Endometrium (tissue), 2 donors: ENCODE measurements around the gene DNAH3.
"Not testable (repeated sequence)": the region's sequence is repeated elsewhere in the genome, so short reads cannot be mapped to it uniquely, and the experiment has no call there.

Experiments
- FAIRE-seq: peaks from 2 replicates; lab custom pipeline; 2012; peaks lifted over from hg19 to GRCh38; lab: Jason Lieb, UNC
- donor health status: control.
- donor health status: control.

DNAH3 gene

GRCh38 chr16:21128991-21129390, 21.7 kb downstream of the DNAH3 start:
- FAIRE-seq: no peak

GRCh38 chr16:21126518-21126917, 24.1 kb downstream of the DNAH3 start:
- FAIRE-seq: no peak

DNA sequence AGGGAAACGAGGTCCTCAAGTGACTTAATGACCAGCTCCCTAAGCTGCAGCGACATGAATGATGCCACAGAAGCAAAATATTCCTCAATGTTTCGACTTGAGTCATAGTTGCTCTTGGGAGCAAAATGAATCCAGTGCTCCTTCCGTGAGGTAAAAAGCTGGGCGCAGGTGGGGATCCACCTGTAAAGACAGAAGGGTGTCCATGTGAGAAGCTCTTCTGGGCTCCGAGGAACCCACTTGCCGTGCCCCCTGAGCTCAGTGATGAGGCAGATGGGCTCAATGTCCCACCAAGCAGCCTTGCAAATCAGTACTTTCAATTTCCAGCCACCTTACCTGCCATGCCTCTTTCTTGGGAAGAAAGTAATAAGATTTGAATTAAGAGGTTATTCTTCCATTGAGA, 25.5 kb downstream of the DNAH3 start:
- FAIRE-seq: no peak

DNA sequence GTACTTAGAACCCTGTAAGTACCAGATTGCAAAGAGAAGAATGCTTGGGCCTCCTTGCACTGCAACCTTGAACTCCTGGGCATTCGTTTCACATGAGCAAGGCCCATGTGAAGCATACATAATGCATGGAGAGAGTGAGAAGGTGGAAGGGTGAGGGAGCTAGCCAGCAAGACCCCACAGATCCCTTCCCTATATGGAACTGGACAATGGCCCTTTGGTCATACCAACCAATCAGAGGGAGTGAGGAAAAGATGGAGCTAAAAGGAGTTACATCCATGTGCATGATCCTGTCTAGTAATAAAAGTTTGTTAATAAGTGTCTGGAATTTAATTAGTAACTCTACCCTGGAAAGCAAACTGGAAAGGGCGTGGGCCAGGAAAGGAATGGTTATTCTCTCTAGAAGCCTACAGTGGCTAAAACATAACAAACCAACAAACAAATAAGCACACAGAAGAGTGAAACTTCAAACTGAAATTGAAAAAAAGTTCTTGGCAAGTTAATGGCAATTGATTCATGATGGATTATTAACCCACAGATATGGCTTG, 29.6 kb downstream of the DNAH3 start:
- FAIRE-seq: no peak

DNA sequence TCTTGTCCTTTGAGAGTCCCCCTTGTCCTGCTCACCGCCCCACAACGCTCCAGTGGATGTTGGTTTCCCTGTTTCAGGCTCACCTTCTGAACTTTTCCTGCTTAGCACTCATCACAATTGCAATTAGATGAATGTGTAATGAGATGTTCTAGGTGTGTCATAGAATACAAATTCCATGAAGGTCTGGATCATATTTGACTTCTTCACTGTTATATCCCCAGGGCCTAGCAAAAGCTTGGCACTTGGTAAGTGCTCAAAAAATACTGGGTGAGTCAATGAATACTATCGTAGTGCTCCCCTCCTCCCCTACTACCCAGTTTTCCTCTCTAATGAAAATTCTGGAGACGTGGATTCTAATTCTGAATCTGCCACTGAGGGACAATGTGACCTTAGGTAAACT, 33.1 kb downstream of the DNAH3 start:
- no peak for FAIRE-seq

DNA sequence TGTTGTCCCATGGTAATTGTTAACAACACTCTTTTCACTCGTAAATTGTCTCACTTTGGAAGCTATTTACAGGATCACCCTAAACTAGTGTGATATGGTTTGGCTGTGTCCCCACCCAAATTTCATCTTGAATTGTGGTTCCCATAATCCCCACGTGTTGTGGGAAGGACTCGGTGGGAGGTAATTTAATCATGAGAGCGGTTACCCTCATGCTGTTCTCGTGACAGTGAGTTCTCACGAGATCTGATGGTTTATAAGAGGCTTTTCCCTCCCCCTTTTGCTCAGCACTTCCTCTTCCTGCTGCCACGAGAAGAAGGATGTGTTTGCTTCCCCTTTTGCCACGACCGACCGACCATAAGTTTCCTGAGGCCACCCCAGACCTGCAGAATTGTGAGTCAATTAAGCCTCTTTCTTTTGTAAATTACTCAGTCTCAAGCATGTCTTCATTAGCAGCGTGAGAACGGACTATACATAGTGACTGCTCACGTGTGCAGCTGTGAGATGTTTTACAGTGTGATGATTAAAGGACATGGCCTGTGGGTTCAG, 34.4 kb downstream of the DNAH3 start:
- no peak for FAIRE-seq

GRCh38 chr16:21115551-21115950, 35.1 kb downstream of the DNAH3 start:
- FAIRE-seq: not testable (repeated sequence)

DNA sequence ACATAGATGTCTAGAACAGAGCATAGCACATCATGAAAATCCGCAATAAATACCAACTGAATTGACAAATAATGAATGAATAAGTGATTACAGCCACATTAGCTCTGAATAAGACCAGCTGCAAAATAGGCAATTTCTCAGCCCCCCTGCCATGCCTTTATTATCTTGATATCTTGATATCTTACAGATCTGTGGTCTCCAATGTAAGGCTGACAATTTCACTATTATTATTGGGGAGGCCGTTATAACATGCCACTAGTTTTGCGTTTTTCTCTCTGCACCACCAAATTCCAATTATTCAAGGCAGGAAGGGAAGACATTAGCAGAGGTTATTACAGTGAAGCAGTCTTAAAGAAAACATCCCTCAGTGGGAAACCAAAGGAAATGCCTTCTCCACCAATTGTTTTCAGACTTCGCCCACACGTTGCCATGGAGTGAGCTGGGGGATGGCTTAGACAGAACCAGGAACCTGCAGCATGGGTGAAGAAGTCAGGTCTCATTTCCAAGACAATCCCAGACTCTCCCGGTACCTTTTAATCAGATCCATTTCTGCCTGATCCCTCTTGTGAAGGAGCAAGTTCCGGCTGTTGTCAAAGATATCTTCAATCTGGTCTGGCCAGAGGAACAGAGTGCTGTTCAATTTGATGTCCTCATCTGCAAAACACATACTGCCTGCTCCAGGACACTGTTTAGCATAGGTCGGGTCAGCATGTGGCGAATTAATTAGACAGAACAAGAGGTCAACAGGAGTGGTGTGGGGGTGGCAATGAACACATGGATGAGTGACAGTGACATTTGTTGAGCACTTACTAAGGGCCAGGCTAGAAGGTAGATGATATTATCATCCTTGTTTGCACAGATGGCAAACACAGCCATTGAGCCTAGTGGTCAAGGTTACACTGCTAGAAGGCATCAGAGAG, 46.4 kb downstream of the DNAH3 start:
- FAIRE-seq: no peak

DNA sequence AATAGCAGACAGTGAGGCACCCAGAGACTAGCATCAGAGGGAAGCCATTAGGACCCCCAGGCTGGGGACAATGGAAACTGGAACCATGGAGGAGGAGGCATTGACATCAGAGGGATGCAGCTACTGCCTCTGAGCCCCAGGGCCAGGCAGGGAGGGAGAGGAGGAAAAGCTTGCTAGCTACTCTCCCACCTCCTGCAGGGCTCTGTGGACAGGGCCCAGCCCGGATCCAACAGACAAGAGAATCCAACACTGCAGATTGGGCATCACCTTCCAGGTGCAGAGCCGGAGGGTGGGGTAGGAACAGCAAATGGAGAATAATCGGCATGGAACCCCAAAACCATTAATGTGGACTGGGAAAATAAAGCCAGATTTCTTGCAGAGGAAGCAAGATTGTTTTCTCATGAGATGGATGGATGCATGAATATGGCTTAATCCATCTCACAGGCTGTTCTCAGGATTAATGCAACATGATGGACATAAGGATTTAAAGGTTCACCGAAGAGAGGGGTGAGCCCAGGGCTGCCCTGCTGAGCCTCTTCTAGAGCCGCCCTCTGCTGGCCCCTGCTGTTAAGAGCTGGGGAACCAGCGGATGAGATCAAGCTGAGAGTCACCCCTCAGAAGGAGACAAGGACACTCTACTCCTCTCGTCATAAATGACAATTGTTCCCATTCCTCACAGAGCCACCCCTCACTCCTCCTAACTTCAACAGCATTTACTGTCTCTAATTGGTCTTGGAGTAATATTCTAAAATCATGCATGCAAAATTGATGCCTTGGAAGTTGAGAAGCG, 48.8 kb downstream of the DNAH3 start:
- FAIRE-seq: no peak

DNA sequence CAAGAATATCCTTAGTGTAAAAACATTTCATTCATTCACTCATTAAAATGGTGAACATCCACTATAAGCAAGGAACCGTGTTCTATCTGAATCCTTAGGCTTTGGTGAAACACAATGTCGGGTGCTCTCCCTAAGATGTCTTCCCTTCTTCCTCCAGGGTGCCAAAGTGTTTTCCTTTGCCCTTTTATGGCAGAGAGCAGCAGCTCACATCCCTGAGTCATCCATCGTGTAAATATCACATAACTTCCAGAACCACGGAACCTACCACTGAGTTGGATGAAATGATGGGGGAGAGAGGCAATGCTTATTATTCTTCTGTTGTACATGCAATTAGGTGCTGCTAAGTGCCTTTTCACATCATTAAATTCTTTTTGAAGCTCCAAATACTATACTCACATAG, 50.2 kb downstream of the DNAH3 start:
- FAIRE-seq: no peak

- FAIRE-seq: no peak
Measured at GRCh38 chr16:21097151-21097550, 53.5 kb downstream of the DNAH3 start.

DNA sequence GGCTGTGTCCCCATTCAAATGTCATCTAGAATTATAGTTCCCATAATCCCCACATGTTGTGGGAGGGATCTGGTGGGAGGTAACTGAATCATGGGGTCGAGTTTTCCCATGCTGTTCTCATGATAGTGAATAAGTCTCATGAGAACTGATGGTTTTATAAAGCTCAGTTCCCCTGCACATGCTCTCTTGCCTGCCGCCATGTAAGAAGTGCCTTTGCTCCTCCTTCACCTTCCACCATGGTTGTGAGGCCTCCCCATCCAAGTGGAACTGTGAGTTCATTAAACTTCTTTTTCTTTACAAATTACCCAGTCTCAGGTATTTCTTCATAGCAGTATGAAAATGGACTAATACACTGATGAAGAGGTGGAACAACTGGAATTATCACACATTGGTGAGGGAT, 55.9 kb downstream of the DNAH3 start:
- FAIRE-seq: not testable (repeated sequence)

- no peak for FAIRE-seq
Measured at GRCh38 chr16:21092951-21093350, 57.7 kb downstream of the DNAH3 start.

DNA sequence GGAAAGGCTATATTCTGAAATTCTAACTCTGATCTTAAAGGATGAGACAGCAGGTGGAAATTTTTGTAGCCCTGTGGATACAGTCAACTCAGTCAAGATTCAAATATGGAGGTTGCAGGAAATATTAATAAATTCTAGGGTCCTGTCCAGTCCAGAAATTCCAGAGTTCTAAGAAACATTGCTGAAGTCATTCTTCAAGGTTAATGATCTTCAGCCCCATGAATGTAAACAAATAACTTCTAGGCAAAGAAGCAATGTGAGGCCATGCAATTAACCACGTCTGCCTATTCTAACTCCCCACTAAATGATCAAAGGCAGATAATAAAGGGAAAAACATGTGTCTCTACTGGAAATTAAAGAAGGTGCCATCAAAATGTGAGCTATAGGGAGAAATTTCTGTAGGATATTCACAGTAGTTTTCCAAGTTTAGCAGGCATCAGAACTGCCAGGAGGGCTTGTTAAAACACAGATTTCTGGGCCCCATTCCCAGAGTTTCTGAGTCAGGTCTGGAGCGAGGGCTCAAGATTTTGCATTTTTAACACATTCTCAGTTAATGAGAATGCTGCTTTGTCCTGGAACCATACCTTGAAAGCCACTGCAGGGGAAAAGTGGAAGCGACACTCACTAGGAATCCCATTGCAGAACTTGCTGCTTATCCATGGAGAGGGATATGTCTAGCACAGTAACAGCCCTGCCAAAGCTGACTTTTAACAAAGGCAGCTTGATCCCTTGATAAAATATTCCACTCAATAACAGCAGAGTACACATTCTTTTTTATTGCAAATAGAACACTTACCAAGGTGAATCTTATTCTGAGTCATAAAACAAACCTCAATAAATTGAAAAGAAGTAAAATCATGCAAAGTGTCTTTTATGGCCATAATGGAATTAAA, 61.8 kb downstream of the DNAH3 start:
- no peak for FAIRE-seq

DNA sequence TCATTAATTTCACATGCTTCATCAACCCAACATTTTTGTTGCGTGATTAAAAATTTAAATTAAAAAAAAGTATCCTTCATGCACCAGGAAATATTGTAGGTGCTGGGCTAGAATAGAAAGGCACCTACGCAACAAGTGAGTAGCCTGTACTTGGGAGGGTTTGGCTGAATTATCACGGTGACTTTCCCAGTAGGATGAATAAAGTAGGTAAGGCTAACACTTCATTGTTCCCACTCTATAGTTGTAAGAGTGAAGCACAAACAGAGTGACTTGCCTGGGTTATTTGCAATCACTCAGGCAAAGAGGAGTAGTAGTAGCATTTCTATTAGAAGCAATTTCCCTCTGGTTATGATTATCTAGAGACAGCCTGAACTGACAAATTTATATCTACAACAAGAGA, 62.5 kb downstream of the DNAH3 start:
- no peak for FAIRE-seq

DNA sequence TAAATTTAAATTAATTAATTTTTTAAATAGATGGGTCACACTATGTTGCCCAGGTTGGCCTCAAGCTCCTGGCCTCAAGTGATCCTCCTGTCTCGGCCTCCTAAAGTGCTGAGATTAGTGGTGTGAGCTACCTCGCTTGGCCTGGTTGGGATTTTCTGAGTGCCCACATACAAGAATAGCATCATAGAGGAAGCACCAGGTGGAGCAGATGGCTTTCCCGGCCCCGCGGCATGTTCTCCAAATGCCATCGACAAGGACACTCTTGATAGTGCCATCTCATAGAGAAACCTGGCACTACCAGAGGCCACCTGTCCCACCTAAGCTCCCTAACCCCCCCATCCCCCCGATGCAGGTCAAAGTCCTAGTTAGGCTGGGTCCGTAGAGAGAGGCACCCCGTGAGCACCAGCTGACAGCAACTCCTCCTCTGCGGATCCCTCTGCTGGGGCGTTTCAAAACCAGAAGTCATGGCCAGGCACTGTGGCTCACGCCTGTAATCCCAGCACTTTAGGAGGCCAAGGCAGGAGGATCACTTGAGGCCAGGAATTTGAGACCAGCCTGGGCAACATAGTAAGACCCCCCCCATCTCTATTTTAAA, 65.9 kb downstream of the DNAH3 start:
- FAIRE-seq: no peak

DNA sequence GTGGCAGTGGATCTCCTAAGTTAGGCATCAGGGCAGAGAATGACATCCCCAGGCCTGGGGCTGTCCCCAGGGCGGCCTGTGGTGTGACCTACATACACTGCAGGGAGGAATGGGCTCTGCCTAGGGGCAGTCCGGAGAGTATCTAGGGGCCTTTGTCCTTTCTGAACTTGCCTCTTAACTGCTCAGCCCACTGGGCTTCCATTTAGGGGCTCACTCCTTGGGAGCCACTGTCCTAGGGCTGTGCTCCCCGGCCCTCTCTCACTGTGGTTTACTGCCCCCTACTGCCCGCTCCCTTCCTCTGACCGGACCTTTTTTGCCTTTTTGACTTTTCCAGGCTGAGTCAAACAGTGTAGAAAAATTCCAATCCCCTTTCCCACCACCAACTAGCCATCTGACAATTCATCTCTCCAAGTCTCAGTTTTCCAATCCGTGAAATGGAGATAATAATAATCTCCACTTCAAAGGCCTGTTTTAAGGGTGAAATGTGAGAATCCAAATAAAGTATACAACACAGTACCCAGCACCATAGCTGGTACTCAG, 66.8 kb downstream of the DNAH3 start:
- FAIRE-seq: no peak

DNA sequence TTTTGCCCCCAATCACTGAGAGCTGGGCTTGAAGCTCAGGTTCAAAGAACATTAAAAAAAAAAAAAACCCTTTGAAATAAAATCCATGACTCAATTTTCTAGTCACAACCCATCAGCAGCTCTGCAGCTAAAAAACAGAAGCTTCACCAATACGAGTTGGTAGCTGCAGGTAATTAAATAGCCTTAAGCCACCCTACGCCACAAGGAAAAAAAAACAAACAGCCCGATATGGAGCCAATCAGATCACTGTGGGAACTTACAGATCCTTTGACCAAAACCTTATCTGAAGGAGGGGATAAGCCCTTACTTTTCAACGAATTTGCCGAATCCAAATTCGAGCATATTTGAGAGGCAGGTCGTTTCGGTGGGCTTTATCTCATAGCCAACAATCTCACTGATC, 69.3 kb downstream of the DNAH3 start:
- no peak for FAIRE-seq

GRCh38 chr16:21078563-21078962, 72.1 kb downstream of the DNAH3 start:
- no peak for FAIRE-seq

GRCh38 chr16:21076186-21076883, 74.3 kb downstream of the DNAH3 start:
- FAIRE-seq: no peak
